ENCODE results near the gene CORIN. TPM values are rescaled to one million over a fixed set of nuclear protein-coding genes. Genes with fewer than 3 reads are reported as not detected.

CORIN gene
- polyA plus RNA-seq, 1 of the 3 experiments (the other 2 are of a cell fraction): 1.1 TPM

GRCh38 chr4:47669946-47670345, 167.9 kb downstream of the CORIN start (continued):
- TF ChIP-seq EZH2phosphoT487 (IDR thresholded peaks at IDR 0.05; ENCODE audit: borderline replicate concordance, low read depth) (no peak), CTCF (IDR thresholded peaks at IDR 0.05) (no peak), RFX5 (IDR thresholded peaks at IDR 0.05; ENCODE audit: low read length) (no peak), FOXM1 (IDR thresholded peaks at IDR 0.05; ENCODE audit: low read depth) (no peak), JUND (IDR thresholded peaks at IDR 0.05) (no peak), FOSL2 (IDR thresholded peaks at IDR 0.05; ENCODE audit: borderline replicate concordance, low read depth) (no peak)
- TF ChIP-seq, protein P1, sequence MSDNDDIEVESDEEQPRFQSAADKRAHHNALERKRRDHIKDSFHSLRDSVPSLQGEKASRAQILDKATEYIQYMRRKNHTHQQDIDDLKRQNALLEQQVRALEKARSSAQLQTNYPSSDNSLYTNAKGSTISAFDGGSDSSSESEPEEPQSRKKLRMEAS (IDR thresholded peaks at IDR 0.05; ENCODE audit: low read depth): no peak

DNA sequence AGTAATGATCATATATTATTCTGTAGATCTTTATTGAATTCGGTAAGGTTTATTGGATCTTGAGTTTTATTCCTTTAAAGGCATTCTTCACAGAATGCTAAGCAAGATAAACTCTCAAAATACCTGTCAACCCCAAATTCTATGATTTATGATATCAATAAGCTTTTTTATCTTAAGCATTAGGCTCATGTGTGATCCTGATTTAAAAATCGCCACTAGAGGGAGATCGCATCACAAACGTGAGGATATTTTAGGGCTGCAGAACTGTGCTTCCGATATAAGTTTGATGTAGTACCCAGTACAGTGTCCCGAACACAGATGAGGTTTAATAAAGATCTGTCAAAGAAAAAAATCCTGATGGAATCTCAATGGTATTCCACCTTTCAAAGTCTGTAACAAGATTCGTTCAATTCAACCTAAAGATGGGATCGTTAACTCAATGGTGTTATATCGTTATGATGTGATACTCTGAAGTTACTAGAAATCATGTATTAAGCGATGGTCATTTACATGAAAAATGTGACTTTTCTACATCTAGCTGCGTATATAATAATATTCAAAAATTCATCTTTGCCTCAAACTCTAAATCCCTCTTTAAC, 169.0 kb downstream of the CORIN start:
- Histone ChIP-seq H3F3A (replicated peaks; ENCODE audit: insufficient read depth) (no peaks in the 10 kb centered on the region), H3K9ac (no peak overlapping the region), H3K9me3 (no peaks in the 10 kb centered on the region), H3K4me1 (ENCODE audit: control insufficient read depth in 1 of 2, insufficient read depth in 2 of 2, low read depth in 1 of 2, low read length in 1 of 2) (peaks cover 0 to 2% of the 10 kb centered on the region in 2 experiments; a peak in 1 of 4 replicates), H4K20me1 (ENCODE audit: insufficient read depth) (no peaks in the 10 kb centered on the region), H3K27ac (ENCODE audit: low read depth in 2 of 2, low read length in 1 of 2) (no peak overlapping the region), H3K4me3 (ENCODE audit: low read depth in 2 of 2, low read length in 1 of 2) (no peak overlapping the region), H2AFZ (ENCODE audit: low read depth) (no peak overlapping the region), H3K9me2 (no peaks in the 10 kb centered on the region), H3K36me3 (replicated peaks in 1 of 2; ENCODE audit: control insufficient read depth in 1 of 2, insufficient read depth in 2 of 2, low read length in 1 of 2) (no peaks in the 10 kb centered on the region), H3K27me3 (ENCODE audit: insufficient read depth) (no peaks in the 10 kb centered on the region), H3K4me2 (no peak overlapping the region), H3K79me2 (ENCODE audit: insufficient read depth) (no peaks in the 10 kb centered on the region)
- TF ChIP-seq SMC3 (IDR thresholded peaks at IDR 0.05; ENCODE audit: low read depth, low read length): peak; percentile 60
- no peak for TF ChIP-seq YY1 (IDR thresholded peaks at IDR 0.05; ENCODE audit: low read depth)
- no peak for TF ChIP-seq EP300 (IDR thresholded peaks at IDR 0.05; ENCODE audit: borderline replicate concordance in 1 of 2, low read depth in 1 of 2, low read length in 1 of 2)
- TF ChIP-seq, protein P1 (IDR thresholded peaks at IDR 0.05; ENCODE audit: low read depth): no peak
- no peak for TF ChIP-seq RXRA (IDR thresholded peaks at IDR 0.05; ENCODE audit: borderline replicate concordance, low read depth)
- TF ChIP-seq RAD21 (IDR thresholded peaks at IDR 0.05; ENCODE audit: low read length): peak; percentile 81
- TF ChIP-seq RFX5 (IDR thresholded peaks at IDR 0.05; ENCODE audit: low read length): no peak
- no peak for TF ChIP-seq GATA2 (CRISPR knock-in tag; IDR thresholded peaks at IDR 0.05)
- TF ChIP-seq TAF1 (IDR thresholded peaks at IDR 0.05; ENCODE audit: borderline replicate concordance, low read depth, low read length): no peak
- TF ChIP-seq CTCF (IDR thresholded peaks at IDR 0.05): peak; percentile 88
- ChIA-PET POLR2A (no interaction called here), CTCF (interaction anchor here (0.6 to 7.5 kb wide), 47 partner anchors 8 to 609 kb away, joined by 3 to 60 read pairs (median 4); partner anchors contain the start of gene CORIN)
- DNase-seq: peak; percentile 43
- 34% methylated on average over 11 of the region's 11 CpGs for WGBS (ENCODE audit: low lambda C conversion rate)

All from SK-N-SH (cell line).